ENCODE results near the gene KRTAP5-2.
"Not testable (repeated sequence)": the region's sequence is repeated elsewhere in the genome, so short reads cannot be mapped to it uniquely, and the experiment has no call there.

DNA sequence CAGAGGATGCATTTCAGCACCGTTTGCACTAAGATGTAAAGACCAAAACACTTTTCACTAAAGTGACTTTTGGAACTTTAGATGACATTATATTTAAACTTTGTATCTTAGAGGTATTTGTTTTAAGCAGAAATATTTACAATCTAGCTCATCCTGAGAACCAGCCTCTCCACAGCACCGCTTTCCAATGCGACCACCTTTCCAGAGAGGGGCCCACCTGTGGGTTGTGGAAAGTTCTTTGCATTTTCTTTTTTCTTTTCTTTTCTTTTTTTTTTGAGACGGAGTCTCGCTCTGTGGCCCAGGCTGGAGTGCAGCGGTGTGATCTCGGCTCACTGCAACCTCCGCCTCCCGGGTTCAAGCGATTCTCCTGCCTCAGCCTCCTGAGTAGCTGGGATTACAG lies 48.4 kb upstream of the KRTAP5-2 start:
- TF ChIP-seq FOXP2 (optimal IDR thresholded peaks at IDR 0.05; ENCODE audit: control extremely low read depth, extremely low read length, insufficient read depth); EZH2 (IDR thresholded peaks at IDR 0.05): not testable (repeated sequence)
